GM04503 (cell line): ENCODE results near the gene ONECUT2.

ENCODE experiments used
- DNase-seq: peaks from one replicate; pipeline ENCODE4 v3.0.0-alpha.2; 2012; ENCODE audit warnings: low read depth

ONECUT2 gene

DNA sequence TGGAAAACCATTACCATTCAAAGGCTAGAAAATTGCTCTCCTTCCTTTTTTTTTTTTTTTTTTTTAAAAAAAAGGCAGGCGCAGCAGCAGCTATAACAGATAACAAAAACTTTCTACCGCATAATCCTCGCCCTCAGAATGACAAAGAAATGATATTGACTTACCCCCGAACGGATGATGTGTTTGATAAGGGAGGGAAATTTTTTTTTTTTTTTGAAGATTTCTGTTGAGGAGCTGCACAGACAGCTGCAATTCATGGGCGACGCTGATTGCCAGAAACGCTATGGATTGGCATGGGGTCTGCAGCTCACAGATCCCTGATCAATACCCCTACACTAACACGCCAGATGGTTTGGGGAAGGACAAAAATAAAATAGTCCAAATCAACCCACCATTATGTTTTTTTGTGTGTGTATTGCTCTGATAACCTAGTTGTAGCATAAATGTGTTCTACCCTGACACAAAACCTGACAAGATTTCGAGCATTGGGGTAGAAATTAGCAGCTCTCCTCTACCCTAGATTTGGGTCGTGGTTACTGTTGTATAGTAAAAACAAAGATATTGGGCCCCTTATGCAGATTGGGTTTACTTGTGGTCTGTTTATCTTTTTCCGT is 3.6 kb upstream of the ONECUT2 start:
- DNase-seq: no peak

DNA sequence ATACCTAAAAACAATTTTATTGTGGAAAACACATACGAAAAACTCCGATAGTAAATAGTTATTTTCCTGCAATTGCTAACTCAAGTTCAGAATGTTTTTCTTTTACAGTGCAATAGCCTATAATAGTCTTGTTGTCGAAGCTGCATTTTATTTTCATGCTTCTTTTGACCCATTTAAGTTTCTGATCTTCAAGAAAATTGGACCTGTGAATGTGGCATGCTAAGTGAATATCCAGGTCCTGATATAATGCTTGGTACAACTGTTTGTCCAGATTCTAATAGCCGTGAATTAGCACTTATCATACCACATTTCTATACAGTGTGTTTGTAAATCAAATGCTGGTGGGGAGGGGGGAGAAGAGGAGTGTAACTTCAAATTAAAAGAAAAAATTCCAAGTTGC is 3.0 kb upstream of the ONECUT2 start:
- DNase-seq: no peak

DNA sequence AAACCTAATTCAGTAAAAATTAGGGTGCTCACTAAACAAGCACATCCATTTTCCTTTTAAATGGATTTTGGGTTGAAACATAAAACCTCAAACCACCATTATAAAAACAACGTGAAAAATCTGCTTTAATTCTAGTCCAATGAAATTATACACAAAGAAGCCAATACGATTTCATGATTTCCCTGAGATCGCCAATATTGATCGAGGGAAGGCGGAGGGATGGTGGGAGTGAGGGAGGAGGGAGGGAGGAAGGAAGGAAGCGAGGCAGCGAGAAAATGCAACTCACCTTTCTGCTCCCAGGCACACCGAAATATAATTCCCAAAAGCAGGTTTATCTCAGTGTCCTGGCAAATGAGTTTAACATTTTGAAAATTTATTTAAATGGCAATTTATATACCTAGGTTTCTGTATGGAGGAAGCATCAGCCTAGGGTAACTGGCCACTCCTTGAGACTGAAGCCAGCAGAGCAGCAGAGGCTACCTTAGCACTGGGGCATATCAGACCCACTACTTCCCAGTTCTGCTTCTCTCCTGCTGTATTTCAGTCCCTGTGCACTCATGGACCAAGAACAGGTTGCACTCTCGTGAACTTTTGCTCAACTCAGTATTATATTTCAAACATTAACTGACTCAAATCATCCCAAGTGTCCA is 2.3 kb upstream of the ONECUT2 start:
- no peak for DNase-seq

DNA sequence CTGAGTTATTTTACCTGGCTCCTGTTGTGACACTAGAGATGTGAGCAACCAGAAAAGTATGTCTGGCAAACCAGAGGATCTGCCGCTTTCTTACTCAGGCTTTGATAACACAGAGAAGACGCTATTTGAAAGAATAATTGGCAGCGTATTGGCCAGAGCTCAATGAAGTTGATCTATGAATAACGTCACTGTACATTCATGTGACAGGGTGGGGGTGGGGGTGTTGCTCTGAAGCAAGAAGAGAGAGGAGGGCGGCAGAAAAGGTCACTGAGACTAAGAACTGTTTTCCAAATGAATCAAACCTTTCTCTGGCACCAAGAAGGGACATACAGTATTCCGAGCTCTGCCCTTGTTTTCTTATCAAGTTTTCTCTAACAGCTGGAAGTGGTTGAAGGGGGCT is 1.7 kb upstream of the ONECUT2 start:
- DNase-seq: no peak

DNA sequence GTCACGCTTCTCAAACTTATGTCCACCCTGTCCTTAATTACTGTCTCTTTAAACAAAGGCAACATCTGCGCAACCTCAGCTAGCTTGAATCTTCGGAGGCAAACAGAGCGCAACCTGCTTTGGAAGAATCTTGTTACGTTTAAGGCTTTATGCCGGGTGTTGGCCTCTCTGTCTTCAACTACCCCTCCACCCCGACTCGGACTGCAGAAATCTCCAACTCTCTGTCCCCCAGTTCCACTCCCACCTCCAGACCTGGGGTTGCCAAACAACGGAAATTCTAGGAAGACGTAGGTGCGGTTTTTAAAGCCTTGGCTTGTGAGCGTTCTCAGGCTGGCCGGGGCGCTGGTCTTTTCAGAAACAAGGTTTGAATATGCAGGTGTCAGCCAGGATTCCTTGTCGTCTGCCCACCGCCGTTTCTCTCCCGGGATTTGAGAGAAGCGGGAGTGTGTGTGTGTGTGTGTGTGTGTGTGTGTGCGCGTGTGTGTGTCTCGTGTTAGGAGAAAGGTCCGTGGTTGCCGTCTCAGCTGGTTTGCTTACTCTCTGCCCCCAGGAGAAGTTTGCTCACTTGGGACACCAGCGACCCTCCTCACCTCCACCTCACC is 1.1 kb upstream of the ONECUT2 start:
- DNase-seq: no peak

DNA sequence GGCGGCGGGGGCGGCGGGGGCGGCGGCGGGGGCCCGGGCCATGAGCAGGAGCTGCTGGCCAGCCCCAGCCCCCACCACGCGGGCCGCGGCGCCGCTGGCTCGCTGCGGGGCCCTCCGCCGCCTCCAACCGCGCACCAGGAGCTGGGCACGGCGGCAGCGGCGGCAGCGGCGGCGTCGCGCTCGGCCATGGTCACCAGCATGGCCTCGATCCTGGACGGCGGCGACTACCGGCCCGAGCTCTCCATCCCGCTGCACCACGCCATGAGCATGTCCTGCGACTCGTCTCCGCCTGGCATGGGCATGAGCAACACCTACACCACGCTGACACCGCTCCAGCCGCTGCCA is 644 bp downstream of the ONECUT2 start:
- DNase-seq: no peak

DNA sequence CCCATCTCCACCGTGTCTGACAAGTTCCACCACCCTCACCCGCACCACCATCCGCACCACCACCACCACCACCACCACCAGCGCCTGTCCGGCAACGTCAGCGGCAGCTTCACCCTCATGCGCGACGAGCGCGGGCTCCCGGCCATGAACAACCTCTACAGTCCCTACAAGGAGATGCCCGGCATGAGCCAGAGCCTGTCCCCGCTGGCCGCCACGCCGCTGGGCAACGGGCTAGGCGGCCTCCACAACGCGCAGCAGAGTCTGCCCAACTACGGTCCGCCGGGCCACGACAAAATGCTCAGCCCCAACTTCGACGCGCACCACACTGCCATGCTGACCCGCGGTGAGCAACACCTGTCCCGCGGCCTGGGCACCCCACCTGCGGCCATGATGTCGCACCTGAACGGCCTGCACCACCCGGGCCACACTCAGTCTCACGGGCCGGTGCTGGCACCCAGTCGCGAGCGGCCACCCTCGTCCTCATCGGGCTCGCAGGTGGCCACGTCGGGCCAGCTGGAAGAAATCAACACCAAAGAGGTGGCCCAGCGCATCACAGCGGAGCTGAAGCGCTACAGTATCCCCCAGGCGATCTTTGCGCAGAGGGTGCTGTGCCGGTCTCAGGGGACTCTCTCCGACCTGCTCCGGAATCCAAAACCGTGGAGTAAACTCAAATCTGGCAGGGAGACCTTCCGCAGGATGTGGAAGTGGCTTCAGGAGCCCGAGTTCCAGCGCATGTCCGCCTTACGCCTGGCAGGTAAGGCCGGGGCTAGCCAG is 1.2 kb downstream of the ONECUT2 start:
- no peak for DNase-seq

DNA sequence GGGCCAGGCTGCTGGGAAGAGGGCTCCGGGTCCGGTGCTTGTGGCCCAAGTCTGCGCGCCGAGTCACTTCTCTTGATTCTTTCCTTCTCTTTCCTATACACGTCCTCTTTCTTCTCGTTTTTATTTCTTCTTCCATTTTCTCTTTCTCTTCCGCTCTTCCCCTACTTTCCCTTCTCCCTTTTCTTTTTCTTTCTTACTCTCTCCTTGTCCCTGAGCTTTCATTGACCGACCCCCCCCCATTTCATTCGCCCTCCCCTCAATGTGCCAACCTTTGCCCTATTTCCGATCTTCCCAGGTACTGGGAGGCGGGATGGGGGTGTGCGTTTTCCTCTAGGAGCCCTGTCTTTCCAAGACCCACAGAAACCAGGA is 1.8 kb downstream of the ONECUT2 start:
- DNase-seq: no peak

DNA sequence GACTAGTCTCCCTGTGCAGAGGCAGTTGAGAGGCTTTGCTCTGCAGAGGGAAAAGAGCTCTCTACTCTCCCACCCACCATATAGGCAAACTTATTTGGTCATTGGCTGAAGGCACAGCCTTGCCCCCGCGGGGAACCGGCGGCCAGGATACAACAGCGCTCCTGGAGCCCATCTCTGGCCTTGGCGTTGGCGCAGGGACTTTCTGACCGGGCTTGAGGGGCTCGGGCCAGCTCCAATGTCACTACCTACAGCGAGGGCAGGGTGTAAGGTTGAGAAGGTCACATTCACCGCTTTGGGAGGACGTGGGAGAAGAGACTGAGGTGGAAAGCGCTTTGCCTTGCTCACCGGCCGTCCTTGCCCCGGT is 2.2 kb downstream of the ONECUT2 start:
- DNase-seq: no peak

DNA sequence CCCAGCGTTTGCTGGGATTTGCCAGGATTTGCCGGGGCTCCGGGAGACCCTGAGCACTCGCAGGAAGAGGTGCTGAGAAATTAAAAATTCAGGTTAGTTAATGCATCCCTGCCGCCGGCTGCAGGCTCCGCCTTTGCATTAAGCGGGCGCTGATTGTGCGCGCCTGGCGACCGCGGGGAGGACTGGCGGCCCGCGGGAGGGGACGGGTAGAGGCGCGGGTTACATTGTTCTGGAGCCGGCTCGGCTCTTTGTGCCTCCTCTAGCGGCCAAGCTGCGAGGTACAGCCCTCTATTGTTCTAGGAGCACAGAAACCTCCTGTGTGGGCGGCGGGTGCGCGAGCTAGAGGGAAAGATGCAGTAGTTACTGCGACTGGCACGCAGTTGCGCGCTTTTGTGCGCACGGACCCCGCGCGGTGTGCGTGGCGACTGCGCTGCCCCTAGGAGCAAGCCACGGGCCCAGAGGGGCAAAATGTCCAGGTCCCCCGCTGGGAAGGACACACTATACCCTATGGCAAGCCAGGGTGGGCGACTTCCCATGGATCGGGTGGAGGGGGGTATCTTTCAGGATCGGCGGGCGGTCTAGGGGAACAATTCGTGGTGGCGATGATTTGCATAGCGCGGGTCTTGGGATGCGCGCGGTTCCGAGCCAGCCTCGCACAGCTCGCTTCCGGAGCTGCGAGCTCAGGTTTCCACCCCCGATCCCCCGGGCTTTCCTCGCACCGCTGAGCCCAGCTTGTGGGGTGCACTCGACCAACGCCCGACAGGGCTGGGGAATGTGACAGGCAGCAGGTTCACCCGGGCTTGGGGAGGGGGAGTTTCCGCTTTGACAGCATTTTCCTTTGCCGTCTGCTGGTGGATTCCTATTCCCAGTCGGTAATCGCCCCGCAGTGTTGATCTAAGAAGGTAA is 2.8 kb downstream of the ONECUT2 start:
- no peak for DNase-seq

DNA sequence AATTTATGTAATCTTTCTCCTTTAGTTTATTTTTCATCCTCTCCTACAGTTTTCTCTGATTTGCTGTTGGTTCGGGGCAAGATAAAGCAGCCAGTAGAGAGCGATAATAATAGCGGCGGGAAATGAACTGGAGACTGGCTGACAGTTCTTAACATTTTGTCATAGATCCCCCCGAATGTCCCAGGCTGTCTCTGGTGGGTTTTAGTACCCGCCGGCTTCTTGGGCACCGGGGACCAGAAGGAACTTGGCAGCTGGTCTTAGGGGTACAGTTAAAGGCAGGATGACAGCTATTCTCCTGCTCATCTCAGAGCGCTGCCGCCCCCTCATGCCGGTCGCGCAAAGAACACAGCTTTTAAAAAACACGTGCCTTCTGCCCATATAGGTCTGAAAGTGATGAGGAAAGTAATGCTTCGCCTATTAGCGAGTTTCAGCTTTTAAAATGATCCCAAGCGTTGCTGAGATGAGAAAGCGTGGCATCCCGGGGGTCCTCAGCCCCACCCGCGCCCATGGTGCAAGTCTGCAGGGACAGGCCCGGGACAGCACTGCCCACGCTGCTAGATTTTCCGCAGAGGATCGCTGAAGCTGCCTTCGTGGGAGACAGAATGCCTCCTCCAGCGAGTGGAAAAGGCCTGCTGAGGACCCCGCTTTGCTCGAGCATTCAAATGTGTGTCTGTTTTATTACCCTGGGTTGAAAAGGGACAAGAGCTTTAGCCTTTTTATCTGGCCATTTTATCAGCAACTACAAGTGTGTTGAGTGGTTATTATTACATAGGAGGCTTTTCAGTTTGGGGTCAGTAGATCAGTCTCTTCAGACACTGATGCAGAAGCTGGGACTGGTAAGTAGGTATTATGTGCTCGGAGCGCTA is 3.8 kb downstream of the ONECUT2 start:
- no peak for DNase-seq

DNA sequence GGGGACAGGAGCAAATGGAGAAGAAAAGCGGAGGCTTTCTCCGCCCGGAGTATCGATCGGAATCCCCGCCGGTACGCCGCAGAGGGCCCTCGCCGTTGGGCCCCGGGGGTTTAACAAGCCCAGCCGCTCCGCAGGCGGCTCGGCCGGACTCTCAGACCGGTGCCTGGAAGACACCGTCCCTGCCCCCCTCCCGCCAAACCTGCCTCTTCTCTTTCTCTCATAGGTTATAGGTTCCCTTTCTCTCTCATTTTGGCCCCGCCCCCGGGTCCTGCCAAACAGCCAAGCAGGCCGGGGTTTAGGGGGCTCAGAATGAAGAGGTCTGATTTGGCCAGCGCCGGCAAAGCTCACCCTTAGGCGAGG is 4.4 kb downstream of the ONECUT2 start:
- no peak for DNase-seq

DNA sequence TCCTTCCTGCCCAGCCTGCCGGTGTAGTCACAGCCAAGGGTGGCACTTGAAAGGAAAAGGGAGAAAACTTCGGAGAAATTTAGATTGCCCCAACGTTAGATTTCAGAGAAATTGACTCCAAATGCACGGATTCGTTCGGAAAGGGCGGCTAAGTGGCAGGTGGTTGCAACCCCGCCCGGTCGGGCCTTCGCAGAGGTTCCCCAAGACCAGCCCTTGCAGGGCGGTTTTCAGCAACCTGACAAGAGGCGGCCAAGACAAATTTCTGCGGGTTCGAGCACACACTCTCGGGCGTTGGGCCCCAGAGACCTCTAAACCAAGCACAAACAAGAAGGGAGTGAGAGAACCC is 4.8 kb downstream of the ONECUT2 start:
- no peak for DNase-seq

DNA sequence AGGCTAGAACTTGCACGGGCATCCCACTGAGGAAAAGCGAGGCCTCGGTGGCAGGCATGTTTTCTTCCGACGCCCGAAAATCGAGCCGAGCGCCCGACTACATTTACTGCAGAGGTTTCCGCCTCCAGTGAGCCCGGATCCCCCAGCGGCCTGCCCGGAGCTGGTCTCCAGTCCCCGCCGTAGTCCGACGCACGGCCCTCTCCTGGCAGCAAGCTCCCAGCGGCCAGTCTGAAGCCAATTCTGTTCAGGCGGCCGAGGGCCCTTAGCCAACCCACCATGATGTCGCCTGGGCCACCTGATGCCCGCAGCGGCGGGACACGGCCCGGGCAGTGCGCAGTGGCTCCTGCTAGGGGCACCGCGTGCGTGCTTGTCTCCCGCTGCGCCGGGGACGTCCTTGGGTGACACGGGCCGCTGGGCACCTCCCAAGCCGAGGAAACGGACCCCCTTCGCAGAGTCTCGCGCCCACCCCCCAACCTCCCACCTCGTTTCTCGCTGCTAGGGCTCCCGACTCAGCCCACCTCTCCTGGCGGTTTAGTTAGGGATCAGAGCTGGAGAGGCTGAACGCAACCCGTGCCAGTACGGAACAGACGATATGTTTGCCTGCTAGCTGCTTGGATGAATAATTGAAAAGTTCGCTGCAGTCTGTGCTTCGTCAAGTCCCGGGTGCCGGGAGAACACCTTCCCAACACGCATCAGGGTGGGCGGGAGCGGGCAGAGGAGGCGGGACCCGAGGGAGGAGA is 5.3 kb downstream of the ONECUT2 start:
- DNase-seq: no peak

DNA sequence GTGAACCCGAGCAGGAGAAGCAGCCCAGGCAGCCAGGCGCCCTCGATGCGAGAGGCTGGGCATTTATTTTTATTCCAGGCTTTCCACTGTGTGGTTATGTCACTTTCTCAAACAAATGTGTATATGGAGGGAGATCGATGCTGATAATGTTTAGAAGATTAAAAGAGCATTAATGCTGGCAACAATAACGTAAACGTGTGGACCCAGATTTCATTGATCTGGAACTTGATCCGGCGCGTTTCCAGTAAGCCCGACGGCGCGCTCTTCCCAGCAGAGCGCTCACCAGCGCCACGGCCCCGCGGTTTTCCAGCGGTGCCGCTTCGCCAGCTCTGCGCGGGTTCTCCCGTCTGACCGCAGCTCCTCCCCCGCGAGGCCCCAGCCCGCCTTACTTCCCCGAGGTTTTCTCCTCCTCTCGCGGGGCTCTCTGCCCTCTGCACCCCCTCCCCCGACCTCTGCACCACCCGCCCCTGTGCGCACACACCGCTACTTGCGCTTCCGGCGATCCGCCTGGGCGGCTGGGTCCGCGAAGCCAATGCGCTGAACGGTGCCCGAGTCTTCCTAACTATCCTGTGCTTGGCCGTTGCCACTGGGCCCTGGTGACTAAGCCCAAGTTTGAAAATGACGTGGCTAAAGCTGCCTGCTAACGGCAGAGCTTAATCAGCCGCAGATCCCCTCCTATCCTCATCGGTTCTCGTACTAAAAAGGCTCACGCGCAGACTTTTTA is 6.1 kb downstream of the ONECUT2 start:
- no peak for DNase-seq

DNA sequence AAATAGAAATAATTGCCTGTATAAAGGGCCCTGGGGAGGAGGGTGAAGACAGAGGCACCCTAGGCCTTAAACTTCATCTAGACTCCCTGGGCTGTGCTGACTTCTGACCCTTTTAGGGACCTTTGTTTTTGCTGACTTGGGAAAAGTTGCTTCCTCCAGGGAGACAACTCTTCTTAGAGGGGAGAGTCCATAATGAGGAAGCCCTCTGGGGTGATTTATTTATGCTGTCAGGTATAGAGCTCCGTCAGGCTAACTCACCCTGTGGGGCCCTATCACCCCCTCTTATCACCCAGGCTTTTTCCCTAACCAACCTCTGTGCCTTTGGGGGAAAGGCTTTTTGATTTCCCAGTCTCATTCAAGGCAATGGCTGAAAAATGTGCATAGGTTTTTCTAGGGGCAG is 8.1 kb downstream of the ONECUT2 start:
- no peak for DNase-seq

DNA sequence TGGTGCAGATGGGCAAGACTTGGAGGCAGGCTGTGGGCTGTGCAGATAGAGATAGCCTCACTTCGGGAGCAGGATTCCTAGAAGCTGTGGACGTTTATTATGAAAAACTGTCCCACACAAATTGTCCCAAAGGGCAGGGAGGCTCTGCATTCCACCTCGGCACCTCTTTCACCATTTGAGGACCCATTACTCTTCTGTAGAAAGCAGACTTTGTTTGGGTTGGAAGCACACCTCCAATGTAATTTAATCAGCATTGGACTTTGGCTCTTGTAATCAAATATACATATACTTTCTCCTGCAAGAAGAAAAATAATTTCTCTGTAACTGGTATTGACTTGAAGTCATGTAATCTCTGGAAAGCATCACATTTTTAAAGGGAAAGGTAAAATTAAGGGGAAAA is 8.5 kb downstream of the ONECUT2 start:
- no peak for DNase-seq

DNA sequence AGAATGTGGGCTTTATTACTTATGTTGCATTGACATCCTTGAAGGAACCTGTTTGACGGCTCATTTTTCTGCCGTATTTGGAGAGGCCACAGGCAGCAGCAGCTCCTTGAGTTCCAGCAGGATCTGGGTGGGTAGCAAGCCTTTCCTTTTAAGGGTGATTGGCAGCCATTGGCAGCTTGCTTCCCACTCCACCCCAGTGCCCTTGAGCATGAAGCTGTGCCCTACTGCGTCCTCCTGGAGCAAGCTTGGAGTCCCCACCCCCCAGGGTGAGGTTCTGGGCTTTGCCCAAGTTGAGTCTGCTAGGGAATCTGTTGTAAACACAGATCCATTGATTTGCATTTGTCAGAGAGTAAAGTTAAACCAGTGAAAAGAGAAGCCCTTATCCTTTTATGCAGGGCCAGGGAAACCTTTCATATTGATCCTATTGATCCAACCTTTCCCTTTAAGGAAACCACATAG is 9.2 kb downstream of the ONECUT2 start:
- no peak for DNase-seq

DNA sequence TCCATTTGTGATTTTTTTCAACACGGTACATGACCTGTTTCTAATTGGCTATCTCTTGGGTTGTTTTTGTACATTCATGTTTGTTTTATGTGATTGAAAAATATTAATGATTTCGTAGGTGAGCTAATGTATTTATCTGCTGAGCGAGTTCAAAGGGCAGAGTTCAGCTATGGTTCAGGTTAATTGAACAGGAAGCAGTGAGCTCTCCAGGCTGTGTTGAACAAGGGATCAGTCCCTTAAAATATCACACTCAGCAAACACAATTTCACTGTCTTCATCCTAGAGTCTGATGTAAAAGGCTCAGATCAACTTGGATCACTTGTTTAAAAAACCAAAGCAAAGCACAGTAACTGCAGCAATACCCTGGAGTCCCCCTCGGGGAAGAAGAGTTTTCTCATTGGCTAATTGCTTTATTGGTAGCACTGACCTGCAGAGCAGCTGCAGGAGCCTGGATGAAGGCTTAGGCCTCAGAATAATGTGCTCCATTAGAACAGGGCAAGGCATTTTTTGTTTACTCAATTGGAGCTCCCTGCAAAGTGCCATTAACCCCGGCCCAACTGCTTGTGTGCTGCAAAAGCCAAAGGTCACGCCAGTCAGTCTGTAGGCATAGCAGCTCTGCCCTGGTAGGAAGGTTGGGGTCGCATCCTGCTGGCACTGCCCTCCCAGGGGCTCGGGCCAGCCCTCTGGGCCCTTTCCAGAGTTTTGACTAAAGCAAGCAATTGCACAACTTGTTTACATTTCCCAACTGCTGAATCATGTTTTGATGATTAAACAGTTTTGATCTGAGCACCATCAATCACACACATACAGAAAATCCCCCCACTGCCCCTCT is 10.5 kb downstream of the ONECUT2 start:
- DNase-seq: no peak
